Hepatocyte (in vitro differentiated cells): ENCODE results near the gene MINDY3. TPM values are rescaled to one million over a fixed set of nuclear protein-coding genes. Genes with fewer than 3 reads are reported as not detected.

Experiments used
- DNase-seq: peaks from one replicate; pipeline ENCODE4 v3.0.0-alpha.2; 2016; ENCODE audit warnings: low spot score
- H2AFZ ChIP-seq: fragments of 200-600 bp; sonication (generic); 2 replicates; pipeline ENCODE4 v1.6.0; 2016; ENCODE audit warnings: antibody characterized with exemption, mild to moderate bottlenecking
- H3K27ac ChIP-seq: fragments of 200-600 bp; sonication (generic); 2 replicates; pipeline ENCODE4 v1.5.1; 2016; ENCODE audit warnings: mild to moderate bottlenecking
- H3K27me3 ChIP-seq: fragments of 200-600 bp; sonication (generic); 2 replicates; pipeline ENCODE4 v1.6.1; 2016
- H3K36me3 ChIP-seq: fragments of 200-600 bp; sonication (generic); replicated peaks from 2 replicates; pipeline ENCODE4 v1.5.1; 2016; ENCODE audit warnings: low read depth; ENCODE audit not compliant: insufficient read depth
- H3K4me1 ChIP-seq: fragments of 200-600 bp; sonication (generic); 2 replicates; pipeline ENCODE4 v1.5.1; 2016; ENCODE audit warnings: mild to moderate bottlenecking, moderate library complexity; ENCODE audit not compliant: insufficient read depth
- H3K4me2 ChIP-seq: fragments of 200-600 bp; sonication (generic); 2 replicates; pipeline ENCODE4 v1.6.0; 2016
- H3K4me3 ChIP-seq: fragments of 200-600 bp; sonication (generic); 2 replicates; pipeline ENCODE4 v1.5.1; 2016; ENCODE audit warnings: mild to moderate bottlenecking
- H3K79me2 ChIP-seq: fragments of 200-600 bp; sonication (generic); 2 replicates; pipeline ENCODE4 v1.6.0; 2017; ENCODE audit warnings: mild to moderate bottlenecking
- H3K9me2 ChIP-seq: fragments of 200-600 bp; sonication (generic); replicated peaks from 2 replicates; pipeline ENCODE4 v1.6.0; 2017; ENCODE audit warnings: mild to moderate bottlenecking; ENCODE audit not compliant: insufficient read depth
- H3K9me3 ChIP-seq: fragments of 200-600 bp; sonication (generic); 2 replicates; pipeline ENCODE4 v1.5.1; 2016; ENCODE audit warnings: low read depth, mild to moderate bottlenecking
- H4K20me1 ChIP-seq: fragments of 200-600 bp; sonication (generic); 2 replicates; pipeline ENCODE4 v1.6.0; 2016; ENCODE audit warnings: mild to moderate bottlenecking; ENCODE audit not compliant: insufficient read depth, poor library complexity, severe bottlenecking
- EZH2 ChIP-seq: fragments of 200-600 bp; sonication (generic); IDR thresholded peaks from 2 replicates; pipeline ENCODE4 v1.6.1; 2016; ENCODE audit warnings: antibody characterized with exemption, mild to moderate bottlenecking, borderline replicate concordance
- EZH2phosphoT487 ChIP-seq: fragments of 200-600 bp; sonication (generic); IDR thresholded peaks from one replicate; pipeline ENCODE4 v1.6.1; 2018; ENCODE audit warnings: antibody characterized with exemption, mild to moderate bottlenecking, low read depth, moderate library complexity; ENCODE audit not compliant: unreplicated experiment, severe bottlenecking
- WGBS: methylation state at CpG from one replicate; pipeline ENCODE4 v1.1.6; 2016; ENCODE audit warnings: low lambda C conversion rate; ENCODE audit errors: missing lambda C conversion rate; 5-methylcytosine and 5-hydroxymethylcytosine counted together
- polyA plus RNA-seq: library from polyadenylated mRNA; unstranded; fragments of >200 nt; fragmentation: Nextera tagmentation; extraction: Ambion mirVana; gene quantifications from 2 replicates; pipeline ENCODE4 v1.2.1, GENCODE V29; 2016
- total RNA-seq: library from RNA; depleted of rRNA; stranded (reverse); fragments of >200 nt; gene quantifications from 2 replicates; pipeline ENCODE4 v1.2.3, GENCODE V29; 2014
- TF ChIP-seq, protein P1 (sequence below): fragments of 200-600 bp; sonication (generic); IDR thresholded peaks from 2 replicates; pipeline ENCODE4 v1.5.1; 2016; ENCODE audit warnings: antibody characterized with exemption, mild to moderate bottlenecking; ENCODE audit not compliant: poor library complexity

MINDY3 gene
- total and polyA plus RNA-seq, 2 experiments from 2014 or later, result 16.5 to 37.6 TPM

DNA sequence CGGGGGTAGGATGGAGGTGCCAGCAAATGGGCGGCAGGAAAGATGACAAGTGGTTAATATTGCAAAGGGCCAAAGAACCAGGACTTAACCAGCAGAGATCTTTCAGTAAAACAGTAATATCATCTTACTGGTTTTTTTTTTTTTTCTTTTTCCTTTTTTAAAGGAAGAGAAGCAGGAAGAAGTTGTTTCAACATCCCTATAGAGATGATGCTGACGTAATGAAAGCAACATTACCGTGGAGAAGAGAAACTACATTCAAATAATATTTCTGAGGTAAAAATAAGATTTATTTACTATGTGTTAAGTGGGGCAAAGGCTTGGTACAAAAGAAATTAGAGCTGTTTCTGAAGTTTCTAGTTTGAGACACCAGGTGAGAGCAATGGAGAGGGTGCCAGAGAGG is 11.0 kb downstream of the MINDY3 start:
- Histone ChIP-seq H3K27ac (no peak overlapping the region), H4K20me1 (no peaks in the 10 kb centered on the region), H3K4me3 (no peak overlapping the region), H3K27me3 (no peaks in the 10 kb centered on the region), H3K9me2 (no peaks in the 10 kb centered on the region), H3K4me1 (no peaks in the 10 kb centered on the region), H3K36me3 (no peaks in the 10 kb centered on the region), H3K79me2 (peaks cover 68% of the 10 kb centered on the region), H3K4me2 (no peak overlapping the region), H2AFZ (no peak overlapping the region), H3K9me3 (no peaks in the 10 kb centered on the region)
- TF ChIP-seq EZH2 (no peak), EZH2phosphoT487 (no peak)
- 94% methylated on average over 4 of the region's 4 CpGs for WGBS
- DNase-seq, result no peak

DNA sequence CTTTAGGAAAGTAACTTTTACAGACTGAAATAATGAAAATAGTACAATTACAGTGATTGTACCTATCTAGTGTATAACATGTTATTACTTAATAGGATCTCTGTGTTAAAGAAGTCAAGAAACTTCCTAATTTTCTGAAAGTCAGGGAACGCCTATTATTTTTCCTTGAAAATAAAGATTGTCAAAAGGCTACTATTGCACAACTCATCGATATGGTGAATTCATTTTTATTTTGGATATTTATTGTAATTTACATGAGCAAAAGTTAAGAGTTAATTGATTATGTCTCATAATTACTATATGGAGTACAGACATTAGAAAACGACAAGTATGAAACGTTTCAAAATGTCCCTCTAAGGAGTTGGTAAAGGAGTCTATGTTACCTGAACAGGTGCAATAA is 12.8 kb downstream of the MINDY3 start:
- H3K4me1 ChIP-seq, result no peaks in the 10 kb centered on the region
- TF ChIP-seq, protein P1, sequence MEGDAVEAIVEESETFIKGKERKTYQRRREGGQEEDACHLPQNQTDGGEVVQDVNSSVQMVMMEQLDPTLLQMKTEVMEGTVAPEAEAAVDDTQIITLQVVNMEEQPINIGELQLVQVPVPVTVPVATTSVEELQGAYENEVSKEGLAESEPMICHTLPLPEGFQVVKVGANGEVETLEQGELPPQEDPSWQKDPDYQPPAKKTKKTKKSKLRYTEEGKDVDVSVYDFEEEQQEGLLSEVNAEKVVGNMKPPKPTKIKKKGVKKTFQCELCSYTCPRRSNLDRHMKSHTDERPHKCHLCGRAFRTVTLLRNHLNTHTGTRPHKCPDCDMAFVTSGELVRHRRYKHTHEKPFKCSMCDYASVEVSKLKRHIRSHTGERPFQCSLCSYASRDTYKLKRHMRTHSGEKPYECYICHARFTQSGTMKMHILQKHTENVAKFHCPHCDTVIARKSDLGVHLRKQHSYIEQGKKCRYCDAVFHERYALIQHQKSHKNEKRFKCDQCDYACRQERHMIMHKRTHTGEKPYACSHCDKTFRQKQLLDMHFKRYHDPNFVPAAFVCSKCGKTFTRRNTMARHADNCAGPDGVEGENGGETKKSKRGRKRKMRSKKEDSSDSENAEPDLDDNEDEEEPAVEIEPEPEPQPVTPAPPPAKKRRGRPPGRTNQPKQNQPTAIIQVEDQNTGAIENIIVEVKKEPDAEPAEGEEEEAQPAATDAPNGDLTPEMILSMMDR, result no peak
- no peak for TF ChIP-seq EZH2
- TF ChIP-seq EZH2phosphoT487, result no peak
- no peak overlapping the region for H3K4me3 ChIP-seq
- H3K4me2 ChIP-seq, result no peak overlapping the region
- no peaks in the 10 kb centered on the region for H3K27me3 ChIP-seq
- H3K9me3 ChIP-seq, result no peaks in the 10 kb centered on the region
- 98% methylated on average over 4 of the region's 4 CpGs for WGBS
- no peak overlapping the region for H3K27ac ChIP-seq
- H3K36me3 ChIP-seq, result no peaks in the 10 kb centered on the region
- H2AFZ ChIP-seq, result no peak overlapping the region
- H4K20me1 ChIP-seq, result no peaks in the 10 kb centered on the region
- no peaks in the 10 kb centered on the region for H3K9me2 ChIP-seq
- no peak for DNase-seq
- H3K79me2 ChIP-seq, result peaks cover 53% of the 10 kb centered on the region

DNA sequence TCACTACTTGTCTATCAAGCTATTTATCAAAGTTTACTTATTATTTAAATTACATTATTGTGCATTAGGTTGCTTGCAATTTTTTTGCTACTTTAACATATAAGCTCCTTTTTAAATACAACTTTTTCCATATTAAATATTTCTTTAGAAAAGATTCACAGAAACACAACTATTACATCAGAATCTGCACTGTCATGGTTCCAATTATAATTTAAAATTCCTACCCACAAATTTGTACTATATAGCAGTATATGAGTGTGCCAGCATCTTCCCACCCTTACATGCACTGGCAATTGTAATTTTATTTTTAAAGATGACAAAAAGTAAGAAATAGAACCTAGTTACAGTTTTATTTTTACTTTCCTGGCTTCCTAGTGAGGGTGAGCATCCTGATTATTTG is 15.8 kb downstream of the MINDY3 start:
- no peak for DNase-seq
- Histone ChIP-seq H3K9me3 (no peaks in the 10 kb centered on the region), H3K79me2 (peaks cover 28% of the 10 kb centered on the region), H3K9me2 (no peaks in the 10 kb centered on the region), H3K27ac (no peak overlapping the region), H3K4me1 (no peaks in the 10 kb centered on the region), H3K27me3 (no peaks in the 10 kb centered on the region), H3K4me3 (no peak overlapping the region), H3K36me3 (no peaks in the 10 kb centered on the region), H3K4me2 (no peak overlapping the region), H4K20me1 (no peaks in the 10 kb centered on the region), H2AFZ (no peak overlapping the region)
- no peak for TF ChIP-seq EZH2phosphoT487
- no peak for TF ChIP-seq EZH2
- TF ChIP-seq, protein P1, result no peak

DNA sequence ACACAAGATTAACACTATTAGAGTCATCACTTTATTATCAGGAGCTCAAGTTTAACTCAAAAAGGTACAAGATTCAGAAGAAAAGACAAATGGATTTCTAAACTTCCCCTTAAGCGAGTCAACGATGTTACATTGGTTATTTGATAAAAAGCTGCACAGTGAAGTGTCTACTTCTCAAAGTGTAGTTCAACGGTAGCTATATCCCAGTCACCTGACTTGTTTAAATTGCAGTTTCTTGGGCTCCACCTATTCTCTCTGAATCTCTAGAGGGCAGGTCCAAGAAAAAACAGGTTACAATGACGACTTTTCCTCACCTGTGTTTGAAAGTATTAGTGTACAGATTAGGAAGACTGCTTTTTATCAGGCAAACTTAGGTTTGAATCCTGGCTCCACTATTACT is 16.6 kb downstream of the MINDY3 start:
- Histone ChIP-seq H3K4me2 (no peak overlapping the region), H3K9me2 (no peaks in the 10 kb centered on the region), H3K27ac (no peak overlapping the region), H3K27me3 (no peaks in the 10 kb centered on the region), H3K4me3 (no peak overlapping the region), H3K4me1 (no peaks in the 10 kb centered on the region), H4K20me1 (no peaks in the 10 kb centered on the region), H2AFZ (no peak overlapping the region), H3K9me3 (no peaks in the 10 kb centered on the region), H3K79me2 (peaks cover 21% of the 10 kb centered on the region), H3K36me3 (no peaks in the 10 kb centered on the region)
- TF ChIP-seq EZH2 (no peak), EZH2phosphoT487 (no peak)
- TF ChIP-seq, protein P1, result no peak
- 91% methylated on average over 4 of the region's 4 CpGs for WGBS
- no peak for DNase-seq
